ENCODE data around the gene GTF3C1. TPM values are rescaled to one million over a fixed set of nuclear protein-coding genes. Genes with fewer than 3 reads are reported as not detected.

Gene GTF3C1
- total and polyA plus RNA-seq, 8 donors: 61.5 to 111 (median 97.7) TPM

DNA sequence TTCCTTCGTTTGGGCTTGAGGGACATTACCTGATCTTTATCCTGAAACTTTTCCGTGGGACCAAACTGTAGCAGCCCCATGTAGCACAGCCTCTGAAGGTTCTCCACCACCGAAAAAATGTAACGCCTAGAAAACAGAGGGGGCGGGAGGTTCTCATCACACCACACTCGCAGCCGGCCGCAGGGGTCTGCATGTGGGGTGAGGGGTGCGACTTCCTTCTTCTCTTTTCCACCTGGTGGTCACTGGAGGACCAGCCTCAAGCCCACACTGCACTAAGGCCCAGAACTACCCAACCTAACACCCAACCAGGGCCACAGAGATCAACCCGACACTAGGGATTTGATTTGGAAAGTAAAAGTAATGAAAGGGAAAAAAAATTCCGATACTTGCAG lies 57.1 kb downstream of the GTF3C1 start:
- Histone ChIP-seq H3K27ac (peak overlapping the region in 1 of 2 donors; percentile 65), H3K4me3 (no peak overlapping the region), H3K4me1 (peaks cover 0 to 3% of the 10 kb centered on the region in 2 donors), H3K9me3 (no peaks in the 10 kb centered on the region), H3K36me3 (peaks cover 0 to 100% of the 10 kb centered on the region in 2 donors), H3K27me3 (no peaks in the 10 kb centered on the region)
- TF ChIP-seq, protein P1, sequence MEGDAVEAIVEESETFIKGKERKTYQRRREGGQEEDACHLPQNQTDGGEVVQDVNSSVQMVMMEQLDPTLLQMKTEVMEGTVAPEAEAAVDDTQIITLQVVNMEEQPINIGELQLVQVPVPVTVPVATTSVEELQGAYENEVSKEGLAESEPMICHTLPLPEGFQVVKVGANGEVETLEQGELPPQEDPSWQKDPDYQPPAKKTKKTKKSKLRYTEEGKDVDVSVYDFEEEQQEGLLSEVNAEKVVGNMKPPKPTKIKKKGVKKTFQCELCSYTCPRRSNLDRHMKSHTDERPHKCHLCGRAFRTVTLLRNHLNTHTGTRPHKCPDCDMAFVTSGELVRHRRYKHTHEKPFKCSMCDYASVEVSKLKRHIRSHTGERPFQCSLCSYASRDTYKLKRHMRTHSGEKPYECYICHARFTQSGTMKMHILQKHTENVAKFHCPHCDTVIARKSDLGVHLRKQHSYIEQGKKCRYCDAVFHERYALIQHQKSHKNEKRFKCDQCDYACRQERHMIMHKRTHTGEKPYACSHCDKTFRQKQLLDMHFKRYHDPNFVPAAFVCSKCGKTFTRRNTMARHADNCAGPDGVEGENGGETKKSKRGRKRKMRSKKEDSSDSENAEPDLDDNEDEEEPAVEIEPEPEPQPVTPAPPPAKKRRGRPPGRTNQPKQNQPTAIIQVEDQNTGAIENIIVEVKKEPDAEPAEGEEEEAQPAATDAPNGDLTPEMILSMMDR (IDR thresholded peaks at IDR 0.05): no peak
- intact Hi-C loops (cut with DNase I): no loop called here
- DNase-seq: no peak
- no peak for ATAC-seq

DNA sequence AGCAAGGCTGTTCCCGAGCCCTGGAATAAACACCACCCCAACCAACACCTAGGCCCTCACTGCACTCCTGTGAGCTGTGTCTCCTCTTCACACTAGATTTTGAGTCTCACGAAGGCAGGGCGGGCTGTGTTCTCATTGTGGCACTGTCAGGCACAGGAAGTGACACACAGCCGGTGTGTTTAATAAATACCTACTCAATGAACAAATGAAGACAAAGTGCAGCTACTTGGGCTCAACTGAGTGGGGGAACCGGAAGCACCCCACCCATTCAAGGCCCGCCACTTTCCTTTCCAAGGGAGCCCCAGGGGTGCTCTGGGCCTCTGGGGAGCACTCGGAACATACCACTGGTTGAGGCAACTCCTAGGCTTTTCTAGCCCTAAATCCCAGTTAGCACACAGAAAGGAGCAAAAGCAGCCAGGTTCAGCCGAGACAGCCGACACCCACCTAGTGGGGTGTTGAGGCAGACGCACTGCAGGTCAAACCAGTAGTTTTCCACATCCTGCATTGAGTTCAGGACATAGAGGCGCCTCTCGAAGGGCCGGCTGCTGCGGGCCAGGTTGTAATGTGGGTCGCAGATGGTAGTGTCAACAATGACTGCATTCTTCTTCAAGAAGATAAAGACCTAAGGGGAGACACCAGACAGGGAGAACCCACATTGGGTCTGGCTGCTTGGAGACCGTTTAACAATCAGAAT lies 57.7 kb downstream of the GTF3C1 start:
- DNase-seq (no peak), ATAC-seq (no peak)
- H3K27ac ChIP-seq: peak overlapping the region in 1 of 2 donors; percentile 65
- TF ChIP-seq, protein P1 (IDR thresholded peaks at IDR 0.05): no peak
- H3K27me3 ChIP-seq: no peaks in the 10 kb centered on the region
- no peak overlapping the region for H3K4me3 ChIP-seq
- H3K9me3 ChIP-seq: no peaks in the 10 kb centered on the region
- peaks cover 0 to 100% of the 10 kb centered on the region in 2 donors for H3K36me3 ChIP-seq
- peaks cover 0 to 3% of the 10 kb centered on the region in 2 donors for H3K4me1 ChIP-seq
- intact Hi-C loops (cut with DNase I): no loop called here

DNA sequence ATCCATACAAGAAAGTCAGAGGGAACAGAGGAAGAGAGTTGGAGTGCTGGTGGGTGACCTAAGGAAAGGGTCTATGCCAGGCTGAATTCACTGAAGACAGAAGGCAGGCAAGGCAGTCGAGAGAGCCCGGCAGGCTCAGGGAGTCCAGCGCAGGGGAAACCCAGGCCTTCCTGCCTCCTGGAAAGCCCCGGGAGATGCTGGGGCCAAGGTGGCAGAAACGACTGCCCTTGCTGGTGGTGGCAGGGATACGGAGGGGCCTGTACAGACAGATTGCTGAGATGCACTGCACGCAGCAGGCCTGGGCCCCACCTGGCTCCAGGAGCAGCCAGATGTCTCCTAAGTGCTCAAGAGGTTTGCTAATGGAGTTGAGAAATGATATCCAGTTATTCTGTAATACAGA lies 59.8 kb downstream of the GTF3C1 start:
- no peaks in the 10 kb centered on the region for H3K4me1 ChIP-seq
- TF ChIP-seq, protein P1 (IDR thresholded peaks at IDR 0.05): no peak
- no peaks in the 10 kb centered on the region for H3K9me3 ChIP-seq
- DNase-seq (no peak), ATAC-seq (no peak)
- H3K27me3 ChIP-seq: no peaks in the 10 kb centered on the region
- peaks cover 0 to 100% of the 10 kb centered on the region in 2 donors for H3K36me3 ChIP-seq
- intact Hi-C loops (cut with DNase I): no loop called here
- no peak overlapping the region for H3K4me3 ChIP-seq
- no peak overlapping the region for H3K27ac ChIP-seq

DNA sequence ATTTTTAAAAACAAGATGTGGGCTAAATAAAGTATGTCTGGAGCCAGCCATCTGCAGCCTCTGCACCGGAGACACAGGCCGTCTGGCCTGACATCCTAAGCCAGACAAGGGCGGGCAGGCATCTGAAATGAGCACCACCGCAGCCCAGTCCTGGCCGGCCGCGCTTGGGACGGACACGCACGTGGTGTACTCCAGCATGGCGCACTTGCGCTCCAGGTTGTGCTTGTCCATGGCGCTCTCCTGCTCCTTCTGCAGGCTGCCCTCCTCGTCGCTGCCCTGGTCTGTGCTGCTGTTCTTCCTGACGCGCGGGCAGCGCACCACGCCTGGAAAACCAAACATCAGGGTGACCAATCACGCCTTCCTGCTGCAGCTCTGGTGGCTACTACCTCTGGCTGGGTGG lies 60.3 kb downstream of the GTF3C1 start:
- H3K4me1 ChIP-seq: no peaks in the 10 kb centered on the region
- H3K27me3 ChIP-seq: no peaks in the 10 kb centered on the region
- intact Hi-C loops (cut with DNase I): no loop called here
- H3K9me3 ChIP-seq: no peaks in the 10 kb centered on the region
- no peak overlapping the region for H3K27ac ChIP-seq
- H3K4me3 ChIP-seq: no peak overlapping the region
- no peak for ATAC-seq
- no peak for DNase-seq
- TF ChIP-seq, protein P1 (IDR thresholded peaks at IDR 0.05): no peak
- peaks cover 0 to 100% of the 10 kb centered on the region in 2 donors for H3K36me3 ChIP-seq

DNA sequence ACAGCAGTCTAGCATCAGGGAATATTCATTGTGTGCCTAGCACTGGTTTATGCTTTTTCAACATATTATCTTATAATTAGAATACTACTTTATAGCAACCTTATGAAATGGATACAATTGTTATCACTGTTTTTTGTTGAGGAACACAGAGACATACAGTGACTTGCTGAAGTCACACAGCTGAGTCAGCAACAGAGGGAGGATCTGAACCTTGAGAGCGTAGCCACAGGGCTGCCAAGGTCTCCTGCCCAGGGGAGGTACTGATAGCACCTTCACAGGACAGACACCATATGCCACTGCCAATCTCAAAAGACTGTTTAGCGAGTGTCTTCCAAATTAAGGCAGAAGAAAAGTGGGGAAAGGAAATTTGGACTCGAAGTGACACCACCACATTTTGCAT lies 63.0 kb downstream of the GTF3C1 start:
- Histone ChIP-seq H3K36me3 (peaks cover 5 to 100% of the 10 kb centered on the region in 2 donors), H3K9me3 (no peaks in the 10 kb centered on the region), H3K27me3 (no peaks in the 10 kb centered on the region), H3K4me1 (no peaks in the 10 kb centered on the region), H3K4me3 (no peak overlapping the region), H3K27ac (no peak overlapping the region)
- no peak for ATAC-seq
- no peak for DNase-seq
- TF ChIP-seq, protein P1 (IDR thresholded peaks at IDR 0.05): no peak
- intact Hi-C loops (cut with DNase I): no loop called here
